GM12873 (cell line): ENCODE data around the gene PARD6A.

Experiments
- TF ChIP-seq, protein P1 (sequence below): IDR thresholded peaks from 2 replicates; pipeline ENCODE4 v1.5.1; 2012; ENCODE audit warnings: low read depth, mild to moderate bottlenecking, moderate library complexity, low read length, control low read depth; ENCODE audit not compliant: insufficient read depth; ENCODE audit errors: missing control alignments

The PARD6A gene

DNA sequence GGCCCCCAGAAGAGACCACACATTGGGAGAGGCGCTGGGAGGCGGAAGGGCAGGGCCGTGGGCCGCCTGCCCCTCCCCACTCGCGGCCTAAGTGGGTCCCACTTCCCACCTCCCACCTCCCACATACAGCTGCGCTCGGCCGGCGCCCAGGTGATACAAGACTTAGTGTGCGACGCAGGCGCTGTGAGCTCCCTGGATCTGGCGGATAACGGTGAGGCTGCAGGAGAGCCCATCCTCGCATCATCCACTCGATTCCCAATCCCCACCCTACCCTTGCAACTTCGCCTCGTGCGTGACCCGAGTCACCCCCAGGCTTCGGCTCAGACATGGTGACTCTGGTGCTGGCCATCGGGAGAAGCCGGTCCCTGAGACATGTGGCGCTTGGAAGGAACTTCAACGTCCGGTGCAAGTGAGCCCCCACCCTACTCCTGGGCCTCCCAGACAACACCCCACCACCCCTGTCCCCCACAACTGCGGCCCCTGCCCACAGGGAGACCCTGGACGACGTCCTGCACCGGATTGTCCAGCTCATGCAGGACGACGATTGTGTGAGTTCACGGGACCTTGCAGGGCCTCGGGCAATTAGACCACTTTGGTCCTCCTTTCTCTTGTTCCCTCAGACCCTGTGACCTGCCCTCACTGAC, 11.9 kb upstream of the PARD6A start:
- TF ChIP-seq, protein P1, sequence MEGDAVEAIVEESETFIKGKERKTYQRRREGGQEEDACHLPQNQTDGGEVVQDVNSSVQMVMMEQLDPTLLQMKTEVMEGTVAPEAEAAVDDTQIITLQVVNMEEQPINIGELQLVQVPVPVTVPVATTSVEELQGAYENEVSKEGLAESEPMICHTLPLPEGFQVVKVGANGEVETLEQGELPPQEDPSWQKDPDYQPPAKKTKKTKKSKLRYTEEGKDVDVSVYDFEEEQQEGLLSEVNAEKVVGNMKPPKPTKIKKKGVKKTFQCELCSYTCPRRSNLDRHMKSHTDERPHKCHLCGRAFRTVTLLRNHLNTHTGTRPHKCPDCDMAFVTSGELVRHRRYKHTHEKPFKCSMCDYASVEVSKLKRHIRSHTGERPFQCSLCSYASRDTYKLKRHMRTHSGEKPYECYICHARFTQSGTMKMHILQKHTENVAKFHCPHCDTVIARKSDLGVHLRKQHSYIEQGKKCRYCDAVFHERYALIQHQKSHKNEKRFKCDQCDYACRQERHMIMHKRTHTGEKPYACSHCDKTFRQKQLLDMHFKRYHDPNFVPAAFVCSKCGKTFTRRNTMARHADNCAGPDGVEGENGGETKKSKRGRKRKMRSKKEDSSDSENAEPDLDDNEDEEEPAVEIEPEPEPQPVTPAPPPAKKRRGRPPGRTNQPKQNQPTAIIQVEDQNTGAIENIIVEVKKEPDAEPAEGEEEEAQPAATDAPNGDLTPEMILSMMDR: no peak

DNA sequence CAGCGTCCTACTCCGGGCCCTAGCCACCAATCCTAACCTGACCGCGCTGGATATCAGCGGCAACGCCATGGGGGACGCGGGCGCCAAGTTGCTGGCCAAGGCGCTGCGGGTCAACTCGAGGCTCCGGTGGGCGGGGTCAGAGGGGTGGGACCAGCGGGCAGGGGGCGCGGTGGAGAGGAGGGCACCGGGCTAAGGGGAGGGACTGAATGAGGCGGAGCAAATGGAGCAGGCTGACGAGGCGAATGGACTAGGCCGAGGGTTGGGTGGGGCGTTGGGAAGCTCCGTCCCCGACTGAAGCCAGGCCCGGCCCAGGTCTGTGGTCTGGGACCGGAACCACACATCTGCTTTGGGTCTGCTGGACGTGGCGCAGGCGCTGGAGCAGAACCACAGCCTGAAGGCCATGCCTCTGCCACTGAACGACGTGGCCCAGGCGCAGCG, 11.2 kb upstream of the PARD6A start:
- TF ChIP-seq, protein P1: no peak

DNA sequence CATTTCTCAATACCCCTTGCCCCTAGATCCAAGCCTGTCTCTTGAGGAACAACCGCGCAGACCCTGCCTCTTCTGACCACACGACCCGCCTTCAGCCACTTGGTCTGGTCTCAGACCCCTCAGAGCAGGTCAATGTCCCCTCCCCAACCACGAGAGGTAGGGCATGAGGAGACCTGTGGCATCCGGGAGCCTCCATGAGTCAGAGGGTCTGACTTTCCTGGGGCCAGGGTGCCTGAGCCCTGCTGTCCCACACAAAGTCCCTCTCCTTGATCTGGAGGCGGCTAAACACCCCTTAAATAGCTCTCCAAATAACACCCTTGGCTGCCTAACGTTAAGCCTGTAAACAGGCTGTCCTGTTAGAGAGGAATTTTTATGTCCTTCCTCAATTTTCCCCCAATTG, 10.7 kb upstream of the PARD6A start:
- TF ChIP-seq, protein P1: no peak

DNA sequence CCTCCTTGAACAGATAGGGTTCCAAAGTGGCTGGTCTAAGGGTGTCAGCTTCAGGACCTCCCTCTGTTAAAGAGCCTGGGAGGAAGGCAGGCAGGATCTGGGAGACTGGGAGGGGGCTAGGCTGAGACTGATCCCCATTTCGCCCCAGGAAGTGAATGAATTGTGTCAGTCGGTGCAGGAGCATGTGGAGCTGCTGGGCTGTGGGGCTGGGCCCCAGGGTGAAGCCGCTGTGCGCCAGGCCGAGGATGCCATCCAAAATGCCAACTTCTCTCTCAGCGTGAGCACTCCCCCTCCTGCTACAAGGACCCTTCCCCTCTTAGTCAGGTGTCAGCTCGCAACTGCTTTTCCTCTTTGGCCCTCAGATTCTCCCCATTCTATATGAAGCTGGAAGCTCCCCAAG, 9.7 kb upstream of the PARD6A start:
- TF ChIP-seq, protein P1: no peak

DNA sequence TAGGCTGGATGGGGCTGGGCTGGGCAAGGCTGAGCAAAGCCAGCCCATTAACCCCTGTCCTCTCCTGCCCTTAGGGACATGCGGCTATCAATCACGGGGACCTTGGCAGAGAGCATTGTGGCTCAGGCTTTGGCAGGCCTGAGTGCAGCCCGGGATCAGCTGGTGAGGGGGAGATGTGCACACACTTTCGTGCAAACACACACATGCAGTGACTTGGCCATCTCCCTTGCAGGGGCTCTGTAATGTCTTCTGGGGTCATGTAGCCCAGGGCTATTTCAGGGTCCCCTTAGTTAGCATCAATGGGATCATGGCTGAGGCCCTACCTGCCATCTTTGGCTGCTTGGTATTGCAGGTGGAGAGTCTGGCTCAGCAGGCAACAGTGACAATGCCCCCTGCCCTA, 8.9 kb upstream of the PARD6A start:
- TF ChIP-seq, protein P1: no peak

DNA sequence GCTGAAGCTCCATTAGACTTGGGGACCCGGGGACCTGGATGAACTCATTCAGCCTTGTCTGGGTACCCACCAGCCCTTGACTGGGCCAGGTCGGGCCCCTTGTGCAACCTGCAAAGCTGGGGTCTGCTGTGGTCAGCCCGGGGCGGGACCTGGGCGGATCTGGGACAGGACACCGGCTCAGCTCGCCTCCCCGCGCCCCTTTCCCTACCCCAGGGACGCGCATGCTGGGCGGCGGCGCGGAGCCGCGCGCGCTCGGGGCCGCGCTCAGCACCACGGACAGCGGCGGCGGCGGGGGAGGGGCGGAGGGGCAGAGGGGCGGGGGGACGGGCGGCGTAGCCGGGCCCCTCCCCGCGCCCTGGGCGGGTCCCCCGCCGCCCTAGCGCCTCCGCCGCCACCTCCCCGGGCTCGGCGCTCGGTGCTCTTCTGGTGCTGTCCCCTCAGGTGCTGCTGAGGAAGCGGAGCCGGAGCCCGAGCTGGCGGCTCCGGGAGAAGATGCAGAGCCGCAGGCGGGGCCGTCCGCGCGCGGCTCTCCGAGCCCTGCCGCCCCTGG, 8.1 kb upstream of the PARD6A start:
- TF ChIP-seq, protein P1: no peak

DNA sequence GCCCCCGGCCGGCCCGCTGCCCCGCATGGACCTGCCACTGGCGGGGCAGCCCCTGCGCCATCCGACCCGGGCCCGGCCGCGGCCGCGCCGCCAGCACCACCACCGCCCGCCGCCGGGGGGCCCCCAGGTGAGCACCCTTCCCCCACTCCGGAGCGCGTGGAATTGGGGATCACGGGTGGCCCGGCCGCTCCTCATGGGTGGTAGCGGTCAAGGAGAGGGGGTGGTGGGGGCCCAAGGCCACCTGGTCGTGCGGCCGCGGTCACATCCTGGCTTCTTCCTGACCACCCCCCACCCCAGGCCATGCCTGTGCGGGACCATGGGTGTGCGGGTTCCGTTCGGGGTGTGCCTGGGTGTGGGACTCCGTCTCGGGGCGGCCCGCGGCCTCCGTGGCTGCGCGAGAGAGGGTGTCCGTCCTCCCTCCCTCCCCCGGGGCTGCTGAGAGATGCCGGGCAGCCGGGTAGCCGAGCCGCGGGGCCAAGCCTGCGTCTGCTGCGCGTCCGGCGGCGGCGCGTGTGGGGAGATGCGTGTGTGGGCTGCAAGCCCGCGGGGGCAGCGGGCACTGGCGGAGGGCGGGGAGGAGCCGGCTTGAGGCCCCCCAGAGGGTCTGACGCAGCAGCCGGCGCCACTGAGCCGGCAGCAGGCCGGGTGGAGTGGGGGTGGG, 7.5 kb upstream of the PARD6A start:
- TF ChIP-seq, protein P1: no peak
